Measurements from ENCODE around the gene SIGMAR1. TPM values are rescaled to one million over a fixed set of nuclear protein-coding genes. Genes with fewer than 3 reads are reported as not detected.

The SIGMAR1 gene
- total and polyA plus RNA-seq, 2 of the 4 experiments (the other 2 are of a cell fraction), result 44.6 to 88.9 TPM

GRCh38 chr9:34606190-34606589 lies 31.4 kb downstream of the SIGMAR1 start:
- Histone ChIP-seq H3K9ac (ENCODE audit: low read depth, low read length) (no peak overlapping the region), H4K20me1 (ENCODE audit: insufficient read depth, low read length) (peaks cover 5% of the 10 kb centered on the region; the same call in 1 of the 2 replicates), H3K4me3 (ENCODE audit: insufficient read depth, low read depth, low read length) (no peak overlapping the region), H4K5ac (ENCODE audit: low read depth, low read length) (no peak overlapping the region), H3K14ac (replicated peaks; ENCODE audit: low read depth, low read length) (no peak overlapping the region), H4K8ac (ENCODE audit: low read depth in 2 of 2, low read length in 2 of 2) (no peak overlapping the region), H3K4ac (ENCODE audit: low read depth, low read length) (no peak overlapping the region), H2BK20ac (ENCODE audit: low read depth, low read length) (no peak overlapping the region), H4K91ac (ENCODE audit: insufficient read depth, low read depth, low read length) (no peak overlapping the region), H3K9me1 (ENCODE audit: insufficient read depth, low read length) (peaks cover 10% of the 10 kb centered on the region), H3K4me2 (ENCODE audit: low read depth, low read length) (no peak overlapping the region), H3K27me3 (ENCODE audit: control insufficient read depth, insufficient read depth, low read length) (peaks cover 31% of the 10 kb centered on the region), H3K4me1 (ENCODE audit: control insufficient read depth, insufficient read depth, low read length) (peaks cover 3% of the 10 kb centered on the region; the same call in 1 of the 2 replicates), H2AFZ (replicated peaks; ENCODE audit: low read length, poor library complexity) (no peak overlapping the region), H2AK5ac (ENCODE audit: low read depth, low read length) (no peak overlapping the region), H3K23ac (ENCODE audit: low read depth, low read length) (no peak overlapping the region), H3K9me3 (ENCODE audit: control insufficient read depth, insufficient read depth, low read length) (no peaks in the 10 kb centered on the region), H2BK120ac (ENCODE audit: low read depth, low read length) (no peak overlapping the region), H3K36me3 (ENCODE audit: control insufficient read depth, insufficient read depth, low read length) (peaks cover 3% of the 10 kb centered on the region; the same call in 1 of the 2 replicates), H3K27ac (ENCODE audit: insufficient read depth, low read length) (no peak overlapping the region), H2BK5ac (ENCODE audit: low read depth, low read length, poor library complexity, severe bottlenecking) (no peak overlapping the region), H3K18ac (ENCODE audit: low read depth, low read length) (no peak overlapping the region), H3K56ac (ENCODE audit: extremely low read depth, insufficient read depth, low read length) (no peak overlapping the region), H3K79me1 (ENCODE audit: low read depth in 1 of 2, low read length in 2 of 2) (peaks cover 2 to 9% of the 10 kb centered on the region in 2 experiments; a peak in 3 of 4 replicates), H2BK15ac (ENCODE audit: low read depth, low read length) (no peak overlapping the region), H2AK9ac (replicated peaks; ENCODE audit: low read depth, low read length, poor library complexity) (no peak overlapping the region)
- TF ChIP-seq CHD1 (IDR thresholded peaks at IDR 0.05; ENCODE audit: low read depth, low read length), result no peak
- TF ChIP-seq RFX5 (IDR thresholded peaks at IDR 0.05; ENCODE audit: low read depth, low read length), result no peak
- TF ChIP-seq USF2 (IDR thresholded peaks at IDR 0.05; ENCODE audit: low read depth, low read length), result no peak
- no peak for TF ChIP-seq CEBPB (IDR thresholded peaks at IDR 0.05; ENCODE audit: low read depth, low read length)
- no peak for TF ChIP-seq MAZ (IDR thresholded peaks at IDR 0.05; ENCODE audit: borderline replicate concordance, low read depth, low read length)
- TF ChIP-seq CTCF (conservative IDR thresholded peaks at IDR 0.05; ENCODE audit: low read depth, low read length), result no peak
- TF ChIP-seq NFE2L2 (IDR thresholded peaks at IDR 0.05; ENCODE audit: low read depth, low read length), result no peak
- TF ChIP-seq RCOR1 (IDR thresholded peaks at IDR 0.05; ENCODE audit: insufficient replicate concordance, low read length), result no peak
- TF ChIP-seq MAFK (IDR thresholded peaks at IDR 0.05; ENCODE audit: low read depth, low read length), result no peak
- no peak for TF ChIP-seq SMC3 (IDR thresholded peaks at IDR 0.05; ENCODE audit: low read depth, low read length)
- no peak for TF ChIP-seq MXI1 (IDR thresholded peaks at IDR 0.05; ENCODE audit: borderline replicate concordance, low read depth, low read length)
- no peak for TF ChIP-seq POLR2A (IDR thresholded peaks at IDR 0.05; ENCODE audit: low read depth, low read length)
- no peak for TF ChIP-seq FOS (IDR thresholded peaks at IDR 0.05; ENCODE audit: low read depth, low read length)
- no peak for TF ChIP-seq BHLHE40 (IDR thresholded peaks at IDR 0.05; ENCODE audit: low read depth, low read length)
- TF ChIP-seq ELK1 (IDR thresholded peaks at IDR 0.05; ENCODE audit: borderline replicate concordance, low read depth, low read length), result no peak
- no peak for TF ChIP-seq RAD21 (IDR thresholded peaks at IDR 0.05; ENCODE audit: low read length)
- BruUV-seq (replicated peaks), result no TSS peak
- no peak for ATAC-seq (ENCODE audit: low read depth)
- intact Hi-C loops (cut with micrococcal nuclease), result no loop called here
- ChIA-PET CTCF (no interaction called here), POLR2A (ENCODE audit: unreplicated experiment) (no interaction called here)
- DNase-seq, result no peak
- in situ Hi-C loops (cut with MboI; ENCODE audit: low sequenced_read_pairs), result loop anchor here (10.0 kb wide), 1 partner anchor 171 kb away; no protein-coding TSS in a partner anchor
- dilution Hi-C loops (cut with HindIII; ENCODE audit: low sequenced_read_pairs, unreplicated experiment), result no loop called here

Data from IMR-90 (cell line).